Upper lobe of left lung (tissue), 4 donors: Measurements from ENCODE around the gene TRIM67.

ENCODE experiments used
- POLR2A ChIP-seq, 4 donors: fragments of 450-650 bp; IDR thresholded peaks; one replicate each; pipeline ENCODE4 v1.5.1; 2016 to 2017; ENCODE audit warnings: antibody characterized with exemption in 4 of 4, mild to moderate bottlenecking in 2 of 4
- TF ChIP-seq, protein P1 (sequence below), 6 experiments: fragments of 450-650 bp in 4 of 6; fragments of 200-600 bp in 2 of 6; sonication (generic) in 2 of 6; IDR thresholded peaks; one replicate each; pipeline ENCODE4 v1.5.1; 2016 to 2019; ENCODE audit warnings: antibody characterized with exemption in 6 of 6

DNA sequence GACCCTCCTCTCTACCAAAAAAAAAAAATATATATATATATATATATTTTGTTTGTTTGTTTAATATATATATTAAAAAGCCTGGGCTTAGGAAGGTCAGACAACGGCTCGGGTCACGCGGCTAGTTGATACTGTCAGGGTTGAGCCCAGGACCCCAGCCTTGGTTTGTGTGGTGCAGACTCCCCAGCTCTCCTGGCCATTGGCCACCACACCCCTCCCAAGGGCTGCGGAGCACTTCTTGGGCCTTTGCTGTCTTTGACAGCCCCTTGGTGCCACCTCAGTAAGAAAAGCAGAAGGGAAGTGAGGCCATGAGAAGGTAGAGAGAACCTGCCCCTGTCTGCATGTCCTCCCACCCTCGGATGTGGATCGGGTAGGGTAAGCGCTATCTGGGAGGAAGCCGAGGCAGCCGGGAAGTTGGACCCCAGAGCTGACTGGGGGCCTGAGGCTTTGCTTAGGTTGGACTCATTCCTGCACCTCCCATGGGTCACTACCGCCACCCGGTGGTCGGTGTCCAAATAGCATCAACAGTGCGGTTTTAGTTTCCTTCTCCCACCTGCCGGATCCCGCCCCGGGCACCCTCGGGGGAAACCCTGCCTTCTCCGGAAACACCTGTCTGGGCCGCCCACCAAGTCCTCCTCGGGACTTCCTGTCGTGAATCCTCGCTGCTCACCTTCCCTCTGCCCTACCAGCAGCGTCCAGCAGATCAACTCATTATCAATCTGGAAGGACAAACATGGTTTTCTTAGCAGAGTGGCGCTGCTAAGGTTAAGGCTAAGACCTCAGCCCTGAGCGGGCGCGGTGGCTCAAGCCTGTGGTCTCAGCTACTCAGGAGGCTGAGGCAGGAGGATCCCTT is 49.4 kb downstream of the TRIM67 start:
- TF ChIP-seq, protein P1, sequence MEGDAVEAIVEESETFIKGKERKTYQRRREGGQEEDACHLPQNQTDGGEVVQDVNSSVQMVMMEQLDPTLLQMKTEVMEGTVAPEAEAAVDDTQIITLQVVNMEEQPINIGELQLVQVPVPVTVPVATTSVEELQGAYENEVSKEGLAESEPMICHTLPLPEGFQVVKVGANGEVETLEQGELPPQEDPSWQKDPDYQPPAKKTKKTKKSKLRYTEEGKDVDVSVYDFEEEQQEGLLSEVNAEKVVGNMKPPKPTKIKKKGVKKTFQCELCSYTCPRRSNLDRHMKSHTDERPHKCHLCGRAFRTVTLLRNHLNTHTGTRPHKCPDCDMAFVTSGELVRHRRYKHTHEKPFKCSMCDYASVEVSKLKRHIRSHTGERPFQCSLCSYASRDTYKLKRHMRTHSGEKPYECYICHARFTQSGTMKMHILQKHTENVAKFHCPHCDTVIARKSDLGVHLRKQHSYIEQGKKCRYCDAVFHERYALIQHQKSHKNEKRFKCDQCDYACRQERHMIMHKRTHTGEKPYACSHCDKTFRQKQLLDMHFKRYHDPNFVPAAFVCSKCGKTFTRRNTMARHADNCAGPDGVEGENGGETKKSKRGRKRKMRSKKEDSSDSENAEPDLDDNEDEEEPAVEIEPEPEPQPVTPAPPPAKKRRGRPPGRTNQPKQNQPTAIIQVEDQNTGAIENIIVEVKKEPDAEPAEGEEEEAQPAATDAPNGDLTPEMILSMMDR (IDR thresholded peaks at IDR 0.05) = peak; percentile 80 to 95 (median 89)
- TF ChIP-seq POLR2A (IDR thresholded peaks at IDR 0.05) = no peak
